ENCODE data around the gene MEP1B. TPM values are rescaled to one million over a fixed set of nuclear protein-coding genes. Genes with fewer than 3 reads are reported as not detected.

Gene MEP1B
- total RNA-seq, 3 donors from 2014 or later (not counting 1 experiment from before 2014, with no cell fraction given): not detected

GRCh38 chr18:32201948-32202672 is 12.3 kb downstream of the MEP1B start:
- intact Hi-C loops (cut with micrococcal nuclease): no loop called here
- TF ChIP-seq CTCF (IDR thresholded peaks at IDR 0.05): no peak
- H3K27me3 ChIP-seq (ENCODE audit: control insufficient read depth, insufficient read depth, low read length): no peaks in the 10 kb centered on the region
- ATAC-seq (no peak), DNase-seq (no peak)
- 83% methylated on average over 3 of the region's 3 CpGs for WGBS (ENCODE audit: insufficient coverage)
- H3K9me3 Mint-ChIP-seq: no peaks in the 10 kb centered on the region
- H3K4me3 ChIP-seq (ENCODE audit: low read length): no peak overlapping the region
- no peaks in the 10 kb centered on the region for H3K36me3 Mint-ChIP-seq
- peaks cover 0 to 6% of the 10 kb centered on the region in 2 donors for H3K27me3 Mint-ChIP-seq (ENCODE audit: low read depth in 2 of 2)
- H3K27ac ChIP-seq (ENCODE audit: low read length): no peak overlapping the region
- no peaks in the 10 kb centered on the region for H3K4me1 Mint-ChIP-seq
- no peaks in the 10 kb centered on the region for H3K36me3 ChIP-seq (ENCODE audit: control insufficient read depth, insufficient read depth, low read length)
- no peak overlapping the region for H3K4me3 Mint-ChIP-seq
- H3K9me3 ChIP-seq (ENCODE audit: control insufficient read depth, insufficient read depth, low read length): no peaks in the 10 kb centered on the region
- no peak overlapping the region for H3K27ac Mint-ChIP-seq
- no peaks in the 10 kb centered on the region for H3K4me1 ChIP-seq (ENCODE audit: control insufficient read depth, insufficient read depth, low read length)

GRCh38 chr18:32208023-32208422 is 18.2 kb downstream of the MEP1B start:
- no peak for TF ChIP-seq CTCF (IDR thresholded peaks at IDR 0.05)
- Histone ChIP-seq H3K27me3 (ENCODE audit: control insufficient read depth, insufficient read depth, low read length) (no peaks in the 10 kb centered on the region), H3K9me3 (ENCODE audit: control insufficient read depth, insufficient read depth, low read length) (no peaks in the 10 kb centered on the region), H3K36me3 (ENCODE audit: control insufficient read depth, insufficient read depth, low read length) (no peaks in the 10 kb centered on the region), H3K27ac (ENCODE audit: low read length) (no peak overlapping the region), H3K4me1 (ENCODE audit: control insufficient read depth, insufficient read depth, low read length) (no peaks in the 10 kb centered on the region), H3K4me3 (ENCODE audit: low read length) (no peak overlapping the region)
- H3K27me3 Mint-ChIP-seq (ENCODE audit: low read depth in 2 of 2): peaks cover 0 to 6% of the 10 kb centered on the region in 2 donors
- no peaks in the 10 kb centered on the region for H3K4me1 Mint-ChIP-seq
- DNase-seq (no peak), ATAC-seq (no peak)
- intact Hi-C loops (cut with micrococcal nuclease): no loop called here
- no peak overlapping the region for H3K4me3 Mint-ChIP-seq
- no peaks in the 10 kb centered on the region for H3K9me3 Mint-ChIP-seq
- no peaks in the 10 kb centered on the region for H3K36me3 Mint-ChIP-seq
- 85% methylated on average over 2 of the region's 2 CpGs for WGBS (ENCODE audit: insufficient coverage)
- H3K27ac Mint-ChIP-seq: no peak overlapping the region

- no peaks in the 10 kb centered on the region for H3K36me3 ChIP-seq (ENCODE audit: control insufficient read depth, insufficient read depth, low read length)
- no peak for ATAC-seq
- H3K9me3 Mint-ChIP-seq: no peaks in the 10 kb centered on the region
Measured at GRCh38 chr18:32208577-32208976, 18.7 kb downstream of the MEP1B start.

More at GRCh38 chr18:32208577-32208976, 18.7 kb downstream of the MEP1B start:
- no peak for TF ChIP-seq CTCF (IDR thresholded peaks at IDR 0.05)
- Mint-ChIP-seq H3K27ac (no peak overlapping the region), H3K4me3 (no peak overlapping the region), H3K36me3 (no peaks in the 10 kb centered on the region), H3K27me3 (ENCODE audit: low read depth in 2 of 2) (peaks cover 0 to 6% of the 10 kb centered on the region in 2 donors), H3K4me1 (no peaks in the 10 kb centered on the region)
- Histone ChIP-seq H3K27me3 (ENCODE audit: control insufficient read depth, insufficient read depth, low read length) (no peaks in the 10 kb centered on the region), H3K27ac (ENCODE audit: low read length) (no peak overlapping the region), H3K9me3 (ENCODE audit: control insufficient read depth, insufficient read depth, low read length) (no peaks in the 10 kb centered on the region), H3K4me3 (ENCODE audit: low read length) (no peak overlapping the region), H3K4me1 (ENCODE audit: control insufficient read depth, insufficient read depth, low read length) (no peaks in the 10 kb centered on the region)
- intact Hi-C loops (cut with micrococcal nuclease): no loop called here
- no peak for DNase-seq
- 97% methylated on average over 3 of the region's 3 CpGs for WGBS (ENCODE audit: insufficient coverage)

Measured in natural killer cell (primary cell).